Measurements from ENCODE around the gene EEF1AKMT3. TPM values are rescaled to one million over a fixed set of nuclear protein-coding genes. Genes with fewer than 3 reads are reported as not detected.

Gene EEF1AKMT3
- polyA plus RNA-seq, 1 donor = 8.0 TPM

- no peaks in the 10 kb centered on the region for H3K9me3 ChIP-seq (ENCODE audit: control insufficient read depth, low read depth, low read length)
- H3K4me3 ChIP-seq (ENCODE audit: low read length) = peak within 1 kb of the TSS; percentile 75
- H3K4me1 ChIP-seq (ENCODE audit: control insufficient read depth, insufficient read depth, low read length) = peaks cover 35% of the 10 kb centered on the region
- no peaks in the 10 kb centered on the region for H3K27me3 ChIP-seq (ENCODE audit: control insufficient read depth, insufficient read depth, low read length)
- peak within 1 kb of the TSS; percentile 95 for H3K27ac ChIP-seq (ENCODE audit: low read length)
- peak; percentile 100 for DNase-seq
- peaks cover 36% of the 10 kb centered on the region for H3K36me3 ChIP-seq (ENCODE audit: control insufficient read depth, insufficient read depth, low read length)
- WGBS (ENCODE audit: insufficient coverage, low lambda C conversion rate) = no CpG with 5 or more reads among the region's 58 CpGs
Measured at GRCh38 chr12:57751788-57752667, 20.4 kb upstream of the EEF1AKMT3 start, which contains the start of gene CDK4. CDK4 (minus strand) TSS chr12:57752310; CDS start chr12:57751717, 593 bp downstream.

- H3K4me3 ChIP-seq (ENCODE audit: low read length) = peak overlapping the region; percentile 26
- peak overlapping the region; percentile 72 for H3K27ac ChIP-seq (ENCODE audit: low read length)
- no CpG with 5 or more reads among the region's 5 CpGs for WGBS (ENCODE audit: insufficient coverage, low lambda C conversion rate)
- H3K27me3 ChIP-seq (ENCODE audit: control insufficient read depth, insufficient read depth, low read length) = no peaks in the 10 kb centered on the region
- peaks cover 35% of the 10 kb centered on the region for H3K4me1 ChIP-seq (ENCODE audit: control insufficient read depth, insufficient read depth, low read length)
- H3K36me3 ChIP-seq (ENCODE audit: control insufficient read depth, insufficient read depth, low read length) = peaks cover 32% of the 10 kb centered on the region
- H3K9me3 ChIP-seq (ENCODE audit: control insufficient read depth, low read depth, low read length) = no peaks in the 10 kb centered on the region
- no peak for DNase-seq
Measured at GRCh38 chr12:57752668-57753000, 19.8 kb upstream of the EEF1AKMT3 start.

GRCh38 chr12:57753756-57754337 lies 18.6 kb upstream of the EEF1AKMT3 start:
- no CpG with 5 or more reads among the region's 1 CpG for WGBS (ENCODE audit: insufficient coverage, low lambda C conversion rate)

GRCh38 chr12:57754411-57755193 lies 17.8 kb upstream of the EEF1AKMT3 start, which contains the start of gene MARCHF9:
MARCHF9 (plus strand) TSS chr12:57755103; CDS start chr12:57755529, 426 bp downstream.
- H3K4me1 ChIP-seq (ENCODE audit: control insufficient read depth, insufficient read depth, low read length) = peaks cover 35% of the 10 kb centered on the region
- 0% methylated on average over 2 of the region's 41 CpGs for WGBS (ENCODE audit: insufficient coverage, low lambda C conversion rate)
- peaks cover 30% of the 10 kb centered on the region for H3K36me3 ChIP-seq (ENCODE audit: control insufficient read depth, insufficient read depth, low read length)

More at GRCh38 chr12:57753756-57754337, 18.6 kb upstream of the EEF1AKMT3 start:
- peak overlapping the region; percentile 82 for H3K27ac ChIP-seq (ENCODE audit: low read length)
- DNase-seq = no peak
- peaks cover 35% of the 10 kb centered on the region for H3K4me1 ChIP-seq (ENCODE audit: control insufficient read depth, insufficient read depth, low read length)
- H3K36me3 ChIP-seq (ENCODE audit: control insufficient read depth, insufficient read depth, low read length) = peaks cover 33% of the 10 kb centered on the region
- peaks cover 3% of the 10 kb centered on the region for H3K9me3 ChIP-seq (ENCODE audit: control insufficient read depth, low read depth, low read length)
- H3K27me3 ChIP-seq (ENCODE audit: control insufficient read depth, insufficient read depth, low read length) = no peaks in the 10 kb centered on the region
- no peak overlapping the region for H3K4me3 ChIP-seq (ENCODE audit: low read length)

GRCh38 chr12:57755194-57755453 lies 17.3 kb upstream of the EEF1AKMT3 start:
- Histone ChIP-seq H3K27me3 (ENCODE audit: control insufficient read depth, insufficient read depth, low read length) (no peaks in the 10 kb centered on the region), H3K4me1 (ENCODE audit: control insufficient read depth, insufficient read depth, low read length) (peaks cover 35% of the 10 kb centered on the region), H3K36me3 (ENCODE audit: control insufficient read depth, insufficient read depth, low read length) (peaks cover 28% of the 10 kb centered on the region), H3K4me3 (ENCODE audit: low read length) (peak overlapping the region; percentile 66), H3K9me3 (ENCODE audit: control insufficient read depth, low read depth, low read length) (peaks cover 3% of the 10 kb centered on the region), H3K27ac (ENCODE audit: low read length) (peak overlapping the region; percentile 91)
- no CpG with 5 or more reads among the region's 34 CpGs for WGBS (ENCODE audit: insufficient coverage, low lambda C conversion rate)
- no peak for DNase-seq

More at GRCh38 chr12:57754411-57755193, 17.8 kb upstream of the EEF1AKMT3 start, which contains the start of gene MARCHF9:
- Histone ChIP-seq H3K27ac (ENCODE audit: low read length) (peak within 1 kb of the TSS; percentile 91), H3K27me3 (ENCODE audit: control insufficient read depth, insufficient read depth, low read length) (no peaks in the 10 kb centered on the region), H3K4me3 (ENCODE audit: low read length) (peak within 1 kb of the TSS; percentile 66), H3K9me3 (ENCODE audit: control insufficient read depth, low read depth, low read length) (peaks cover 3% of the 10 kb centered on the region)
- peak; percentile 88 to 95 for DNase-seq

GRCh38 chr12:57755454-57756372 lies 16.7 kb upstream of the EEF1AKMT3 start:
- DNase-seq = peak; percentile 74 to 89
- peaks cover 3% of the 10 kb centered on the region for H3K9me3 ChIP-seq (ENCODE audit: control insufficient read depth, low read depth, low read length)
- 0% methylated on average over 1 of the region's 76 CpGs for WGBS (ENCODE audit: insufficient coverage, low lambda C conversion rate)
- peaks cover 30% of the 10 kb centered on the region for H3K4me1 ChIP-seq (ENCODE audit: control insufficient read depth, insufficient read depth, low read length)
- H3K4me3 ChIP-seq (ENCODE audit: low read length) = peak overlapping the region; percentile 66
- H3K36me3 ChIP-seq (ENCODE audit: control insufficient read depth, insufficient read depth, low read length) = peaks cover 22% of the 10 kb centered on the region
- no peaks in the 10 kb centered on the region for H3K27me3 ChIP-seq (ENCODE audit: control insufficient read depth, insufficient read depth, low read length)
- peak overlapping the region; percentile 91 for H3K27ac ChIP-seq (ENCODE audit: low read length)

GRCh38 chr12:57756406-57757341 lies 15.7 kb upstream of the EEF1AKMT3 start:
- peaks cover 18% of the 10 kb centered on the region for H3K36me3 ChIP-seq (ENCODE audit: control insufficient read depth, insufficient read depth, low read length)
- peaks cover 23% of the 10 kb centered on the region for H3K4me1 ChIP-seq (ENCODE audit: control insufficient read depth, insufficient read depth, low read length)
- WGBS (ENCODE audit: insufficient coverage, low lambda C conversion rate) = no CpG with 5 or more reads among the region's 22 CpGs
- H3K9me3 ChIP-seq (ENCODE audit: control insufficient read depth, low read depth, low read length) = peaks cover 3% of the 10 kb centered on the region
- H3K27me3 ChIP-seq (ENCODE audit: control insufficient read depth, insufficient read depth, low read length) = no peaks in the 10 kb centered on the region
- H3K4me3 ChIP-seq (ENCODE audit: low read length) = peak overlapping the region; percentile 66
- DNase-seq = peak in 1 of 2 donors; percentile 56
- peak overlapping the region; percentile 91 for H3K27ac ChIP-seq (ENCODE audit: low read length)

GRCh38 chr12:57757771-57758170 lies 14.6 kb upstream of the EEF1AKMT3 start:
- Histone ChIP-seq H3K27me3 (ENCODE audit: control insufficient read depth, insufficient read depth, low read length) (no peaks in the 10 kb centered on the region), H3K4me1 (ENCODE audit: control insufficient read depth, insufficient read depth, low read length) (peaks cover 20% of the 10 kb centered on the region), H3K4me3 (ENCODE audit: low read length) (no peak overlapping the region), H3K9me3 (ENCODE audit: control insufficient read depth, low read depth, low read length) (peaks cover 3% of the 10 kb centered on the region), H3K36me3 (ENCODE audit: control insufficient read depth, insufficient read depth, low read length) (peaks cover 18% of the 10 kb centered on the region), H3K27ac (ENCODE audit: low read length) (no peak overlapping the region)
- WGBS (ENCODE audit: insufficient coverage, low lambda C conversion rate) = no CpG with 5 or more reads among the region's 4 CpGs
- no peak for DNase-seq
